Naive thymus-derived CD8-positive, alpha-beta T cell (primary cell): ENCODE data around the gene IGFBP7. TPM values are rescaled to one million over a fixed set of nuclear protein-coding genes. Genes with fewer than 3 reads are reported as not detected.

Source experiments
- polyA plus RNA-seq, 3 donors: library from polyadenylated mRNA; unstranded; fragments of 300-500 nt; fragmentation: Illumina TruSeq; gene quantifications; one replicate each; pipeline ENCODE4 v1.2.3, GENCODE V29; 2021
- total RNA-seq, 8 experiments: library from RNA in 2 of 8; stranded (reverse) in 2 of 8; gene quantifications; one replicate each; pipeline ENCODE4 v1.2.3 and lab custom pipeline; 2021 to 2026

Gene IGFBP7
- total and polyA plus RNA-seq, 5 experiments from 2014 or later, result not detected

Other genes starting within 250 kb of the IGFBP7 start
- 10 to 100 TPM; 77.6 to 80.4 TPM for gene REST, start 202.5 kb downstream of the IGFBP7 start, total RNA-seq
- 100 to 1,000 TPM; 139 to 155 (median 149) TPM for gene REST, start 202.5 kb downstream of the IGFBP7 start, polyA plus RNA-seq
- 10 to 100 TPM; 21.5 to 23.8 TPM for gene NOA1, start 132.8 kb downstream of the IGFBP7 start, total RNA-seq
- gene NOA1, start 132.8 kb downstream of the IGFBP7 start, polyA plus RNA-seq, result 10 to 100 TPM; 17.8 to 24.6 (median 20.6) TPM
- 100 to 1,000 TPM; 120 to 138 TPM for gene POLR2B, start 131.5 kb downstream of the IGFBP7 start, total RNA-seq
- gene POLR2B, start 131.5 kb downstream of the IGFBP7 start, polyA plus RNA-seq, result 10 to 100 TPM; 45.5 to 64.5 (median 45.7) TPM